Measurements from ENCODE around the gene SRC. TPM values are rescaled to one million over a fixed set of nuclear protein-coding genes. Genes with fewer than 3 reads are reported as not detected.

SRC gene
- total RNA-seq, 2 experiments from 2014 or later, result 5.3 to 6.1 TPM

GRCh38 chr20:37357481-37358365 lies 11.8 kb downstream of the SRC start:
- POLR2A ChIA-PET, result interaction anchor here (0.7 kb wide), 1 partner anchor 1581 kb away, joined by 3 read pairs; no protein-coding TSS in a partner anchor
- no peak for DNase-seq
- no peaks in the 10 kb centered on the region for H3K9me3 Mint-ChIP-seq
- H3K27me3 Mint-ChIP-seq, result no peaks in the 10 kb centered on the region
- H3K4me1 Mint-ChIP-seq (ENCODE audit: low read depth), result no peaks in the 10 kb centered on the region
- intact Hi-C loops (cut with micrococcal nuclease), result no loop called here
- H3K27ac Mint-ChIP-seq, result no peak overlapping the region
- no peaks in the 10 kb centered on the region for H3K36me3 Mint-ChIP-seq
- CTCF ChIA-PET, result no interaction called here
- H3K4me3 Mint-ChIP-seq, result no peak overlapping the region

DNA sequence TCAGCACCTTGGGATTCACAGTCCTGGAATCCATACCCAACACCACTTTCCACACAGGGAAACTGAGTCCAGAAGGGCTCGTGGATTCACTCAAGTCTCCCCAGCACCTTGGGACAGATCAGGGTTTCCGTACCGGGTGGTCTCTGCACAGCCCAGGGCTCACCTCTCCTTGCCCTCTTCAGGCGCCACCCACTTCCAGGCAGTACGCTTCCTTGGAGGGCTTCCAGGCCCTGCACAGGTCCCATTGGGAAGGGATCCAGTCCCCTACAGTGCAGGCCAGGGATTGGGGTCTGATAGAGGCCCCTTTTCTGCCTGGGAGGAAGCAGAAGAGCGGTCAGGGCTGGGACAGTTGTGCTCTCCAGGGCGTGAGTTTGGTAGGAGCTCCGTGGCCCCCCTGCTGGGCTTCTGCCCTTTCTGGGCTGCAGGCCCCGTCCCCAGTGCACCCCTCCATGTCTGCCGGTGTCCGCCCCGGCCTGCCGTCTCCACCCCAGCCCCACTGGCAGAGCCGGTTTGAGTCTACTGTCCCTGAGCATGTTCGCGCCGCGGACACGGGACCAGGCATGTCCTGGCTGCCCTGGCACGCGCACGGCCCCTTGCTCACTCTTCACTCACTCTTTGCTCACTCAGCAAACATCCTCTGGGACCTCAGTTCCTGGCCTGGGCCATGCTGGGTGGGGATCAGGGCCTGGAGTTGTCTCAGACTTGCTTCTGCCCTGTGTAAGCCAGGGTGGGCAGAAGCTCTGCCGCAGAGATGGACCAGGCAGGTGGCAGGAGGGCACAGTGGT lies 12.6 kb downstream of the SRC start:
- Mint-ChIP-seq H3K4me3 (no peak overlapping the region), H3K36me3 (no peaks in the 10 kb centered on the region), H3K27ac (no peak overlapping the region), H3K4me1 (ENCODE audit: low read depth) (no peaks in the 10 kb centered on the region), H3K27me3 (no peaks in the 10 kb centered on the region), H3K9me3 (no peaks in the 10 kb centered on the region)
- intact Hi-C loops (cut with micrococcal nuclease), result no loop called here
- ChIA-PET CTCF (no interaction called here), POLR2A (no interaction called here)
- DNase-seq, result no peak

DNA sequence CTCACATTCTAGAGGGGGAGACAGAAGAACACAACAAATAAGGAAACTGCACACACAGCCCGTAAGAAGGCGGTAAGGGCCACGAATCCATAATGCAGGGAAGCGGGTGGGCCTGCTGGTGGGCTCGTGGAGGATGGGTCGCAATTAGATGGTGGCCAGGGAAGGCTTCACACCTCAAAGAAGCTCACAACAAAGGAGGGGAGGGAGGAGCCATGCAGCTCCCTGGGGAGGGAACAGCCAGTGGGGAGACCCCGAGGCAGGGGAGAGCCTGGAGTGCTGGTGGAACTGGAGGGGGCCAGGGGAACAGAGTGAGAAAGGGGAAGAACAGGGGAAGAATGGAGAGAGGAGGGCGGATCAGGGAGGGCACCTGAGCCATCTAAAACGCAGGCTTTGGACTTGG lies 13.4 kb downstream of the SRC start:
- no peak for DNase-seq
- Mint-ChIP-seq H3K9me3 (no peaks in the 10 kb centered on the region), H3K4me3 (no peak overlapping the region), H3K27me3 (no peaks in the 10 kb centered on the region), H3K4me1 (ENCODE audit: low read depth) (no peaks in the 10 kb centered on the region), H3K36me3 (no peaks in the 10 kb centered on the region), H3K27ac (no peak overlapping the region)
- intact Hi-C loops (cut with micrococcal nuclease), result no loop called here
- ChIA-PET CTCF (no interaction called here), POLR2A (no interaction called here)

DNA sequence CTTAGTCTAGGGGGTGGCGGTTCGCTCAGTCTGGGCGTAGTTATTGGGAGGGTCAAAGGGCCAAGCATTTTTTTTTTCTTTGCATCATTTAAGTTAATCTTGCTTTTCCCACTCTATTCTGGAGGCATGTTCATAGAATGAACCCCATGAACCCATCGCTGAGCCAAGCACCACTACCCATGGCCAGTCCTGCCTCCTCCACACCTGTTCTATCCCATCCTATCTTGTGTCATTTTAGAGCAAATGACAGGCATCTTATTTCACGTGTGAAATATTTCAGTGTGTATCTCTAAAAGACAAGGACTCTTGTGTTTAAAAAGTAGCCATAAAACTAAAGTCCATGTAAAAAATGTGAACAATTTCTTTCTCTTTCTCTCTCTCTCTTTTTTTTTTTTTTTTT lies 13.9 kb downstream of the SRC start:
- H3K36me3 Mint-ChIP-seq, result no peaks in the 10 kb centered on the region
- H3K4me3 Mint-ChIP-seq, result no peak overlapping the region
- no peak for DNase-seq
- H3K9me3 Mint-ChIP-seq, result no peaks in the 10 kb centered on the region
- CTCF ChIA-PET, result no interaction called here
- no peaks in the 10 kb centered on the region for H3K27me3 Mint-ChIP-seq
- no peak overlapping the region for H3K27ac Mint-ChIP-seq
- no peaks in the 10 kb centered on the region for H3K4me1 Mint-ChIP-seq (ENCODE audit: low read depth)
- POLR2A ChIA-PET, result no interaction called here
- intact Hi-C loops (cut with micrococcal nuclease), result no loop called here

DNA sequence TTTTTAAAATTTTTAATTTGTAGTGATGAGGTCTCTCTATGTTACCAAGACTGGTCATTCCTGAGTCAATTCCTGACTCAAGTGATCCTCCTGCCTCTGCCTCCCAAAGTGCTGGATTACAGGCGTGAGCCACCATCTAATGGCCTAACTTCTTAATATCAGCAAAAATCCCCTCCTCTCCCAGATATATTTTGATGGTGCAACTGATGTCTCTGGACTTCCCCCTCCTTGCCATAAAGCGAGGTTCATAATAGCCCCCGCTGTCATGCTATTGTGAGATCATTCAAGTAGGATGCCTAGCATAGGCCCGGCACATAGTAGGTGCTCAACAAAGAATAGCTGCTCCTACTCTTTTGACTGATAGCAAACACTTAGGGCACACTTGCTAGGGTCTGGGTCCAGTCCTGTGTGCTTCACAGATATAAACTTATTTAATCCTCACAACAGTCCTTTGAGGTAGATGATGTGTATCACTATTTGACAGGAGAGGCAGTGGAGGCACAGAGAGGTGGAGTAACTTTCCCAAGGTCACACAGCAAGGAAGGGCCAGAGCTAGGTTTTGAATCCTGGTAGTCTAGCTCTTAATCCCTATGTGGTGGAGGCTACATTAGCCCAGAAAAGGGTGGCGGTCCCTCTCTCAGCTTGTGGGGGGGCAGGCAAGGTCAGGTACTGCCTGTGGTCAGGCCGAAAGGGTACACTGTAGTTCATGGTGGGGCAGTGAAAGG lies 14.6 kb downstream of the SRC start:
- Mint-ChIP-seq H3K27me3 (no peaks in the 10 kb centered on the region), H3K27ac (no peak overlapping the region), H3K36me3 (no peaks in the 10 kb centered on the region), H3K9me3 (no peaks in the 10 kb centered on the region), H3K4me3 (no peak overlapping the region), H3K4me1 (ENCODE audit: low read depth) (no peaks in the 10 kb centered on the region)
- ChIA-PET POLR2A (no interaction called here), CTCF (no interaction called here)
- no peak for DNase-seq
- intact Hi-C loops (cut with micrococcal nuclease), result no loop called here

- peaks cover 1% of the 10 kb centered on the region for H3K4me1 Mint-ChIP-seq (ENCODE audit: low read depth)
- ChIA-PET CTCF (no interaction called here), POLR2A (interaction anchor here (0.6 kb wide), 1 partner anchor 219 kb away, joined by 3 read pairs; no protein-coding TSS in a partner anchor)
- DNase-seq, result no peak
- H3K36me3 Mint-ChIP-seq, result peaks cover 3% of the 10 kb centered on the region
- intact Hi-C loops (cut with micrococcal nuclease), result no loop called here
- H3K27ac Mint-ChIP-seq, result no peak overlapping the region
- H3K9me3 Mint-ChIP-seq, result peaks cover 2% of the 10 kb centered on the region
- no peak overlapping the region for H3K4me3 Mint-ChIP-seq
- H3K27me3 Mint-ChIP-seq, result no peaks in the 10 kb centered on the region
These were observed 15.4 kb downstream of the SRC start for GRCh38 chr20:37361336-37361735.

DNA sequence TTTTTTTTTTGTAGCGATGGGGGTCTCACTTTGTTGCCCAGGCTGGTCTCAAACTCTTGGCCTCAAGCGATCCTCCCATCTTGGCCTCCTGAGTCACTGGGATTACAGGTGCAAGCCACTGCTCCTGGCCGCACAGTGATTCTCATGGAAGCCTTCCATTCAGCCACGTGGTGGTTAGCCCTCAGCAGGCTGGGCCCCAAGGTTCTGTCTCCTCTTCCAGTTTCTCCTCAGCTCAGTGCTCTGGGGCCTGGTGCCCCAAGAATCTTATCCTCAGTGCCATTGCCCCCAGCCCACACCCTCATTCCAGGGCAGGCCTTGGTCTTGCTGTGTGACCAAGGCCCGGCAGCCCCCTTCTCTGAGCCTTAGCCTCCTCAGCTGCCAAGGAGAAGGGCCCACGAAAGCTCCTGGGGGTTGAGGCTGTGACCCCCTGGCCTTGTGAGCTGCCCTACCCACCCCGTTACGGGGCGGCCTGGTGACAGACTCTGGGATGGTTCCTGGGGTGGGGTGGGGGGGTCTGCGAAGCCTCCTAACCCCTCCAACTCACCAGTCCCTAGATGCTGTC lies 16.4 kb downstream of the SRC start:
- ChIA-PET CTCF (no interaction called here), POLR2A (interaction anchor here (0.6 kb wide), 1 partner anchor 220 kb away, joined by 3 read pairs; no protein-coding TSS in a partner anchor)
- Mint-ChIP-seq H3K9me3 (peaks cover 2% of the 10 kb centered on the region), H3K27ac (no peak overlapping the region), H3K27me3 (no peaks in the 10 kb centered on the region), H3K4me1 (ENCODE audit: low read depth) (peaks cover 3% of the 10 kb centered on the region), H3K36me3 (peaks cover 5% of the 10 kb centered on the region), H3K4me3 (no peak overlapping the region)
- no peak for DNase-seq
- intact Hi-C loops (cut with micrococcal nuclease), result no loop called here

GRCh38 chr20:37362821-37363220 lies 16.9 kb downstream of the SRC start:
- DNase-seq, result no peak
- Mint-ChIP-seq H3K27me3 (no peaks in the 10 kb centered on the region), H3K27ac (no peak overlapping the region), H3K9me3 (peaks cover 2% of the 10 kb centered on the region), H3K4me1 (ENCODE audit: low read depth) (peaks cover 3% of the 10 kb centered on the region), H3K36me3 (peaks cover 5% of the 10 kb centered on the region), H3K4me3 (no peak overlapping the region)
- intact Hi-C loops (cut with micrococcal nuclease), result no loop called here
- ChIA-PET POLR2A (no interaction called here), CTCF (no interaction called here)

- no peak for DNase-seq
- no peak overlapping the region for H3K27ac Mint-ChIP-seq
- no peaks in the 10 kb centered on the region for H3K27me3 Mint-ChIP-seq
- POLR2A ChIA-PET, result no interaction called here
- H3K36me3 Mint-ChIP-seq, result peaks cover 5% of the 10 kb centered on the region
- H3K4me1 Mint-ChIP-seq (ENCODE audit: low read depth), result peaks cover 3% of the 10 kb centered on the region
- H3K9me3 Mint-ChIP-seq, result peaks cover 2% of the 10 kb centered on the region
- intact Hi-C loops (cut with micrococcal nuclease), result no loop called here
- CTCF ChIA-PET, result no interaction called here
- H3K4me3 Mint-ChIP-seq, result no peak overlapping the region
These were observed 17.5 kb downstream of the SRC start for GRCh38 chr20:37363221-37364012.

- intact Hi-C loops (cut with micrococcal nuclease), result no loop called here
- POLR2A ChIA-PET, result no interaction called here
- DNase-seq, result no peak
- Mint-ChIP-seq H3K9me3 (peaks cover 2% of the 10 kb centered on the region), H3K27me3 (no peaks in the 10 kb centered on the region), H3K4me1 (ENCODE audit: low read depth) (peaks cover 3% of the 10 kb centered on the region), H3K27ac (no peak overlapping the region), H3K4me3 (no peak overlapping the region), H3K36me3 (peaks cover 5% of the 10 kb centered on the region)
- CTCF ChIA-PET, result interaction anchor here (0.6 to 0.9 kb wide), 2 partner anchors 21 to 200 kb away, joined by 3 read pairs; no protein-coding TSS in a partner anchor
These were observed 18.3 kb downstream of the SRC start for GRCh38 chr20:37364013-37364926.

DNA sequence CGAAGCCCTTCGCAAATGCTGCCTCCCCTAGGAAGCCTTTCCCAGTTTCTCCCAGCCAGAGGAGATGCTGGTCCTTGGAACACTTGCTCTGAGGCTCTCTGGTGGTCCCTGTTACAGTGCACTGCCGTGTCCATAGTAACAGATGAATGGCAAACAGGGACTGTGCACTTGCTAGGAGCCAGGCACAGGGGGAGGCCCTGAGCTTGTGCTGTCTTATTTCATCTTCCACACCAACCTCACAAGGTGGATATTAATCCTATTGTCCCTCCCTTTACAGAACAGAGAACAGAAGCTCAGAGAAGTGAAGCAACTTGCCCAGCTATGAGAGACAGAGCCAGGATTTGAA lies 19.0 kb downstream of the SRC start:
- ChIA-PET POLR2A (no interaction called here), CTCF (interaction anchor here (0.6 to 0.9 kb wide), 2 partner anchors 21 to 199 kb away, joined by 3 read pairs; no protein-coding TSS in a partner anchor)
- DNase-seq, result no peak
- intact Hi-C loops (cut with micrococcal nuclease), result no loop called here
- Mint-ChIP-seq H3K27ac (no peak overlapping the region), H3K9me3 (peaks cover 2% of the 10 kb centered on the region), H3K27me3 (no peaks in the 10 kb centered on the region), H3K36me3 (peaks cover 5% of the 10 kb centered on the region), H3K4me1 (ENCODE audit: low read depth) (peaks cover 3% of the 10 kb centered on the region), H3K4me3 (no peak overlapping the region)

Measured in activated CD4-positive, alpha-beta memory T cell treated with anti-CD3 and anti-CD28 coated beads for 36 hours (primary cell).